GM18511 (cell line): ENCODE data around the gene FLNB.
A peak's percentile ranks its signal among the peaks of the same experiment; 100 is the strongest.

ENCODE experiments used
- ATAC-seq: cut with Tn5 transposase; IDR thresholded peaks from one replicate; pipeline ENCODE4 v1.9.1; 2021; ENCODE audit warnings: mild to moderate bottlenecking, moderate library complexity; ENCODE audit not compliant: unreplicated experiment

The FLNB gene

GRCh38 chr3:58028902-58029301 lies 20.7 kb downstream of the FLNB start:
- ATAC-seq: no peak

GRCh38 chr3:58029842-58030584 lies 21.8 kb downstream of the FLNB start:
- ATAC-seq: no peak

GRCh38 chr3:58032186-58032585 lies 24.0 kb downstream of the FLNB start:
- no peak for ATAC-seq

- ATAC-seq: peak; percentile 98
Observed at GRCh38 chr3:58034738-58035523, 26.7 kb downstream of the FLNB start.

- ATAC-seq: no peak
Observed at GRCh38 chr3:58035524-58036255, 27.5 kb downstream of the FLNB start.

GRCh38 chr3:58036293-58037032 lies 28.2 kb downstream of the FLNB start:
- no peak for ATAC-seq

- no peak for ATAC-seq
Observed at GRCh38 chr3:58037141-58037910, 29.1 kb downstream of the FLNB start.

GRCh38 chr3:58038675-58039292 lies 30.6 kb downstream of the FLNB start:
- no peak for ATAC-seq

- ATAC-seq: no peak
Observed at GRCh38 chr3:58039601-58040000, 31.4 kb downstream of the FLNB start.

- ATAC-seq: peak; percentile 18
Observed at GRCh38 chr3:58041182-58041825, 33.1 kb downstream of the FLNB start.

- ATAC-seq: peak; percentile 86
Observed at GRCh38 chr3:58041826-58042324, 33.7 kb downstream of the FLNB start.

GRCh38 chr3:58042947-58043707 lies 34.9 kb downstream of the FLNB start:
- ATAC-seq: no peak

- ATAC-seq: no peak
Observed at GRCh38 chr3:58043933-58044332, 35.7 kb downstream of the FLNB start.

- ATAC-seq: no peak
Observed at GRCh38 chr3:58044691-58045483, 36.7 kb downstream of the FLNB start.

GRCh38 chr3:58047826-58048225 lies 39.6 kb downstream of the FLNB start:
- ATAC-seq: no peak

GRCh38 chr3:58048301-58048700 lies 40.1 kb downstream of the FLNB start:
- no peak for ATAC-seq

GRCh38 chr3:58049143-58049785 lies 41.0 kb downstream of the FLNB start:
- ATAC-seq: no peak
